ENCODE measurements around the gene NATD1.
"Not testable (repeated sequence)": the region's sequence is repeated elsewhere in the genome, so short reads cannot be mapped to it uniquely, and the experiment has no call there.

NATD1 gene

DNA sequence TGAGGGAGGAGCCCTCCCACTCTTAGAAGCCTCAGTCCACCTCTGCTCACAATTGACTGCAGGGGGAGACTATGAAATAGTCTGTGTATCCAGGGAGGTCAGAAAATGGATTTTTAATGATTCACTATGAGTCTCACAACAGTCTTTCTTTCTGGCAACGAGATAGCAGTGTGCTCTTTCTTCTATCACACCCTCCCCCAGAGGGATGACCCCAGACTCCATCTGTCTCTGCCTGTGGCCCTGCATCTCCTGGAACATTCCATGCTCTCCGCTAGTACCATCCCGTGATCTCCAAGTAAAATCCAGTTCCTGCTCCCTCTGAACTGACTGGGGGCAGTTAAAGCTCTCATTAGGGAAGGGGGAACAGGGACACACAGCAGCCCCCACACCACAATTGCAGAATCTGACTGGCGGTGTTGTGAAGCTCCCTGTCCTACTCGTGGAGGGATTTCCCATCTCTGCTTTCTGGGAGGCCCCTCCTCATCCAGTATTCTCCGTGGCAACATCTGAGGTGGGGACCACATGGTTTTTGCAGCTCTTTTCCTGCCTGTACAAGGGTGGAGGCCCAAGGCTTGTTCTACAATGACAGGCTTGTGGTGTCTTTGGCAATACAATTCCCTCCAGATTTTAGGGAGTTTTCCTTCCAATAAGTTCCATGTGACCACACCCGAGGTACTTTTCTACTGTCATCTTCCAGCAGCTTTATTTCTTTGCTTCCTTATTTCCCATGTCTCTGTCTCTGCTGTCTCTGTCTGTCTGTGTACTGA lies 19.4 kb downstream of the NATD1 start:
- no peak for DNase-seq
- intact Hi-C loops (cut with DNase I), result no loop called here

DNA sequence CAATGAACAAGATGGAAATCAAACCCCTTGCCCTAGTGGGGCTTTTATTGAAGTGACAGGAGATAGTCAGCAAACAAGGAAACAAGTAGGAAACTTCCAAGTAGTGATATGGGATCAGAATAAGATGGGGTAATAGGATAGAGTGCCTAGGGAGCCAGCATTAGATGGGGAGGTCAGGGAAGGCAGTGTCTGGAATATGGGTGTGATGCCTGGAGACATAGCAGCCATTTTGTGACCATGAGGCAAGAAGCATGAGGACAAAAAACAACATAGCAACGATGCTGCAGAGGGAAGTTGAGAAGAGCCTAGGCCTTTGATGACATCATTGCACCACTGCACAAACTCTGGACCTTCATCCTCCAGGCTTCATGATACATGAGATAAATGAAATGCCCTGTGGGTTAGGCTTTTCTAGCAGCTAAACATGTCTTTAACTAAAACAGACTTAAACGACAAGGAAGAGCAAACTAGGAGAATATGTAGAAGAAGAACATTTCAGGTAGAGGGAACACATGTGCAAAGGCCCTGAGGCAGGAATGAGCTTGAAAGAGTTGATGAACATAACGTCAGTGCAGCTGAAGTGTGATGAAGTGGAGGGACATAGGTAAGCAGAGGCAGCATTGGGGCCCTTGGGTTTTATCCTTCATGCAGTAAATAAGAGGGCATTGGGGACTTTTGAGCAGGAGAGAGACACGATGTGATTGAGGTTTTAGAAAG lies 21.0 kb downstream of the NATD1 start:
- no peak for DNase-seq
- intact Hi-C loops (cut with DNase I), result no loop called here

DNA sequence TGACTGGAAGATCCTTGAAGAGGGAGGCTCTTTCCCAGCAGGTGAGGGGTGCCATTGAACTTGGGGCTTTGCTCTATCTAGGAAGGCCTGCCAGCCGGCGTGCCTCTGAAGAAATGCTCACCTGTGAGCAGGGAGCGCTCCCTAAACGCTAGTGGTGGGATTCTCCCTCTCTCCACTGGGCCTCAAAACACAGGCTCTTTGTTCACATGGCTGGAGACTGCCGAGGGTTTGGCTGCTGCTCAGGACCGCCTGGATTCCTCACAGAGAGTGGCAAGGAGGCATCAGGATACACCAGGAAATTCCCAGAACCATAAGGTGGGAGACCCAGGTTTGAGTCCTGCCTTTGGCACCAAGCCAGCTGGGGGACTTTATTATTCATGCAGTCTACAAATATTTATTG lies 21.7 kb downstream of the NATD1 start:
- intact Hi-C loops (cut with DNase I), result no loop called here
- no peak for DNase-seq

DNA sequence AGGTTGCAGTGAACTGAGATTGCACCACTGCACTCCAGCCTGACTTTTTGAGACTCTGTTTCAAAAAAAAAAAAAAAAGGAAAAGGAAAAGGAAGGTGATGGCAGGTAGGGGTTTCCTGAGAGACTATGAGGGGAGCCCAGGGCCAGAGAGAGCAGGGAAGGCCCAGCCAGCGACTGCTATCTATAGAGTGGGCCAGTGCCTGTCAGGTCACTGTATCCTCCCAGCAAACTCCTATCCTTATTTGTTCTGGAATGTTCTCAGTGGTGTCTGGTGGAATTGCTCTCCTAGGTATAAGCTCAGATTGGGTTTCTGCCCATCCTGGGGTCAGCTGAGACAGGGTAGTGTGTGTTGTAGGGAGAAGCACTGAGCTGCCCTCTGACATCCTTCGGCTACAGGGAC lies 24.4 kb downstream of the NATD1 start:
- DNase-seq, result no peak
- intact Hi-C loops (cut with DNase I), result no loop called here

DNA sequence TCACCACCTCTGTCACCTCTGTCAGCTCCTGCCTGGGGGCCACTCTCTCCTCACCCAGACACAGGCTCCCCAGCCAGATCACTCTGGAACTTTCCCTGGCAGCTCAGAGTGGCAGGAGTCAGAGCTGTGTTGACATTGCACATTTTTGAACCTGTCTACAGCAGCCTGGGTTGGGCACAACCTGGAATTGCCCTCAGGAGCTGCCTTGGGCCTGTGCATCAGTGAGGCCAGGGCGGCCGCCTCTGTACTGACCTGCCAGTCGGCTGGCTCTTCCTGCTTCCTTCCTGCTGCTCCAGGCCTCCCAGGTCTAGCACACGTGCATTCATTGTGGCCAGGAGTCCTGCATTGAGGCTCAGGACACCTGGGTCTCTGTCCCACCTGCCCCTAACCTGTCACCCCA lies 25.1 kb downstream of the NATD1 start:
- intact Hi-C loops (cut with DNase I), result no loop called here
- DNase-seq, result no peak

DNA sequence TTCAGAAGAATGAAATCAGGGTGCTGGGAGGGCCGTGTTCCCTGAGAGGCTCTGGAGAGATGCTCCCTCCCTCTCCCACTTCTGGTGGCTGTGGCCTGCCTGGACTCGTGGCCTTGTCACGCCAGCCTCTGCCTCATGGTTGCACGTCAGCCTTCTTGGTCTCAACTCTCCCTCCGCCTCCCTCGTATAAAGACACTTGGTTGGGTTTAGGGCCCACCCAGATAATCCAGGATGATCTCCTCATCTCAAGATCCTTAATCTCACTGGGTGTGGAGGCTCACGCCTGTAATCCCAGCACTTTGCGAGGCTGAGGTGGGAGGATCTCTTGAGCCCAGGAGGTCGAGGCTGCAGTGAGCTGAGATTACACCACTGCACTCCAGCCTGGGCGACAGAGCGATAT lies 25.9 kb downstream of the NATD1 start:
- DNase-seq; intact Hi-C loops (cut with DNase I): not testable (repeated sequence)

DNA sequence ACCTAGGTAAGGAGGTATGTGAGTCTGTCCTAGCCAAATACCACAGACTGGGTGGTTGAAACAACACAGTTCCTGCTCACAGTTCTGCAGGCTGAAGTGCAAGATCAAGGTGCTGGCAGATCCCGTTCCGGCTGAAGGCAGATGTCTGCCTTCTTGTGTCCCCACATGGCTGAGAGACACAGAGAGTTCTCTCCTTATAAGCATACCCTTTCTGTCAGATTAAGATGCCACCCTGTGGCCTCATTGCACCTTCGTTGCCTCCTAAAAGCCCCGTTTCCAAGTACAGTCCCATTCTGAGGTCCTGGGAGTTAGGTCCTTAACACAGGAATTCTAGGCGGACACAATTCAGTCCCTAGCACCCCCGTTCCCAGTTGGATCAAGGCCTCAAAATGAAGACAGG lies 30.1 kb downstream of the NATD1 start:
- no peak for DNase-seq
- intact Hi-C loops (cut with DNase I), result no loop called here

DNA sequence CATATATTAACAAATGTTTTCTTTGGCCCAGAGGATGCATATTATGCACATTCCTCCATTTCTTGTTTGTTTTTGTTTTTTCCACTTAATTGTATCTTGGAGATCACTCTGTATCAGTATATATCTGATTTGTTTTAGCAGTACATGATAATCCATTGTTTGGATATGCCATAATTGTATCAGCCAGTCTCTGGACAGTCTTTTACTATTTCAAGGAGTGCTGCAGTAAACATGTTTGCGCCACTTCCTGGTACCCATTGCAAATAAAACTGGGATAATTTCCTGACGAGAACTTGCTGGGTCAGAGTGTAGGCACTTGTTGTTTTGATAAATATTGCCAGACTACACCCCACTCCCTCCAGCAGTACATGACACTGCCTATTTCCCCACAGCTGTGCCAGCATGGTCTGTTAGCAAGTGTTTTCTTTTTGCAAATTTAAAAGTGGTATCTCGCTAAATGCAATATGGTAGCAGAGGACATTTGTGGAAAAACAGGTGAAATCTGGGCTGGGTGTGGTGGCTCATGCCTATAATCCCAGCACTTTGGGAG lies 34.3 kb downstream of the NATD1 start:
- intact Hi-C loops (cut with DNase I), result loop anchor here (10.0 kb wide), 1 partner anchor 104 kb away; no protein-coding TSS in a partner anchor
- no peak for DNase-seq

DNA sequence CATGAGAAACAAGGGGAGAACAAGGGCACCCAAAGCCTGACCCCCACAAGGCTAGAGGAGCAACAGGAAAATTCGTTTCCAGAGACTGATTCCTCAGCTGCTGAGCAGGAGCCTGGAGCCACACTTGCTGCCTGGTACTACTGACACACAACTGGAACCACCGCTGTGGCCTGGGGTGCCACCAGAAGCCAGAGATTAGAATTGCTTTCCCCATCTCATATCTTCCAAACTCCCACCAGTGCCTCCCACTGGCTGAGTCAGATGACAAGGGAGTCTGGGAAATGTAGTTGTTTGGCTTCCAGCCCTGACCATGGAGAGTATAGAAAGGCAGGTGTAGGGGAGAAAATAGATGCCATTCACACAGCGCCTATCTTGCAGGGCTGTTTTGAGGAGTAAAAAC lies 35.1 kb downstream of the NATD1 start:
- DNase-seq, result peak in 36 of 42 donors; percentile 15 to 84 (median 58)
- intact Hi-C loops (cut with DNase I), result loop anchor here (10.0 kb wide), 1 partner anchor 103 kb away; no protein-coding TSS in a partner anchor

DNA sequence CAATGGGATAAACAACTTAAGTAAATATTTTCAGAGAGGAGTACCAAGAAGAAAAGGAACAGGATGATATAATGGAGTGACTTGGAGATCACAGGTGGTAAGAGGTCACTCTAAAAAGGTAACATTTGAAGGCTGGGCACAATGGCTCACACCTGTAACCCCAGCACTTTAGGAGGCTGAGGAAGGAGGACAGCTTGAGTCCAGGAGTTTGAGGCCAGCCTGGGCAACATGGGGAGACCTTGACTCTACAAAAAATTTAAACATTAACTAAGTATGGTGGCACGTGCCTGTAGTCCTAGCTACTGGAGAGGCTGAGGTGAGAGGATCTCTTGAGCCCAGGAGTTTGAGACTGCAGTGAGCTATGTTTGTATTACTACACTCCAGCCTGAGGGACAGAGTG lies 35.9 kb downstream of the NATD1 start:
- intact Hi-C loops (cut with DNase I), result loop anchor here (10.0 kb wide), 1 partner anchor 103 kb away; no protein-coding TSS in a partner anchor

DNA sequence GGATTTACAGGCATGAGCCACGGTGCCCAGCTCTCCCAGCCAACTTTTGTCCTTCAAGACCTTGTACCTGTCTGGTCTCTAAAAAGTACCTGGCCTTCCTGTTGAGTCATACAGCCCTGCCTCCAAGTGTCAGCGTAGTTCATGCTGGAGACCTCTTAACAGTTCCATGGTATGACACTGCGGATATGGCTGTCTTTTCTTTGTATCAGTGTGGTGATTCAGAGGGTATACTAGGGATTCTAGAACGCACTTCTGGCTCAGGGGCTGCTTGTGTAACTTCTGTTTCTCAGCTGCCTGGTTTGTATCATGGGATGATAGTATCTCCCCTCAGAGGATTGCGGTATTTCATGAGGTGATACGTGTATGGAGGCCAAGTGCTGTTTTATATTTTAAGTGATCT lies 37.3 kb downstream of the NATD1 start:
- intact Hi-C loops (cut with DNase I), result loop anchor here (10.0 kb wide), 1 partner anchor 101 kb away; no protein-coding TSS in a partner anchor
- DNase-seq, result no peak

More for the DNA sequence above, 35.9 kb downstream of the NATD1 start:
- no peak for DNase-seq

DNA sequence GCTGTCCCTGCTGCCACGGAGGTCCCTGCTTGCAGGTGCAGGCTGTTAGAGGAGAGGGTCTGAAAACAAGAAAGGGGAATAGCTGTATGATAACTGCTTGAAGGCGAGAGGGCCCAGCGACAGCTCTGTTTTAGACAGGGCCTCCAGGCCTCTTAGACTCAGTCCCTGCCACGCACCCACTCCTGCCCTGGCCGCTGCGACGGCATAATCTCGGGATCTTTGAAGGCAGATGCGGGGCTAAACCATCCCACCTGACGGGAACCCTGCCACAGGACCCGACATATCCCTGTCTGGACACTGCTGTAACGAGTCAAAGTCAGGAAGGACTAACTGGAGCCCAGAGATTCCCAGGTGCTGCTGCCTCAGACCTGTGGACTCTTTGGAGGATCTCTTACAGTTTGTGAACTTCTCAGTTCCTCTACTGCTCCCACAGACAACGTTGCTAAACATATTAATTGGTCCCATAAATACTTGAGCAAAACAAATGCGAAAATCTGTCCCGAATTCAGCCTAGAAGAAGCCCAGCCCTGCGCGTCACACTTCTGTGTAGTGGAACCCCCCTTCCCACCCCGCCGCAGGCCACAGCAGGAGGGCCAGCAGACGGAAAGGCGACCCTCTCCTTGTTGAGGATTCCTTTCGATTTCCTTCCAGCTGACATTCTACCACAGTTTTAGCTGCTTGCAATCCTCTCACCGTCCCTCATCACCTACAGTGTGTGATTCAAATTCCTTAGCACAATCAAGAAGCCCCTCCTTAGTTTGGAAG lies 38.3 kb downstream of the NATD1 start:
- intact Hi-C loops (cut with DNase I), result loop anchor here (5.0 to 10.0 kb wide), 2 partner anchors 37 to 100 kb away; partner anchors contain the start of gene NATD1
- peak in 4 of 42 donors; percentile 5 to 51 (median 26) for DNase-seq

DNA sequence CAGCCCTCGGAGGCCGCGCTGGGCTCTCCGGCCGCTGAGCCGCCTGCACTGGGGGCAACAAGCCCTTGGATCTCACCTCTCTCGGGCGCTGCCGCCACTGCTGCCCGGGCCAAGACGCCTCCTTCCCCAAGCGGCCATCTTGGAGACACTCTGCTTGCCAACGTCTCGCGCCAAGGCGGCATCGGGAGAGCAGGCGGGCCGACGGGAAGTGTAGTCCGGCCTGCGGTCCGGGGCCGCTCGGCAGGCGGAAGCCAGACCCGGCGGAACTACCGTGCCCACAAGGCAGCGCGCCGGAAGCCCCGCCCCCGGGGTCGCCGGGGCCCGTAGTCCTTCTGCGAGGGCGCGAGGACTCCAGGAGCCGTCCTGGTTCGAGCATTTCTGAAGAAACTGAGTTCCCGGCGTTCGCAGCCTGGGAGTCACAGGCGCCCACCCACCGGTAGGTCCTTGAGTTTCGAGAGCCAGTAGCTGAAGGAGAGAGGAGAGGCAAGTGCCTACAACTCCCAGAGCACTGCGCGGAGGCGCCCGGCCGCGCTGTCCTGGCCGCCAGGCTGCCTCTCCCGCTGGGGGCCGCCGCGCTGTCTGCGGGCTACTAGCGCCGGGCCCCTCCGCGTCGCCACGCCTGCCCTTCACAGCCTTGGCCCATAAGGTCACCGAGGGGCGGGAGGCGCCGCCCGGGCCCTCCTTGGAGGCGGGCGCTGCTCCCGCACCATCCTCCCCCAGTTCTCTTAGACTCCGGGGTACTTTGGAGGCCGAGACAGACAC lies 39.0 kb downstream of the NATD1 start, which contains the start of gene TMEM11:
TSS of gene TMEM11 (minus strand) at position 147 of the 762 bp plus-strand sequence. CDS start at position 138, 9 bp downstream.
- DNase-seq, result peak; percentile 87 to 99 (median 97)
- intact Hi-C loops (cut with DNase I), result loop anchor here (5.0 to 10.0 kb wide), 2 partner anchors 38 to 99 kb away; partner anchors contain the start of gene NATD1

DNA sequence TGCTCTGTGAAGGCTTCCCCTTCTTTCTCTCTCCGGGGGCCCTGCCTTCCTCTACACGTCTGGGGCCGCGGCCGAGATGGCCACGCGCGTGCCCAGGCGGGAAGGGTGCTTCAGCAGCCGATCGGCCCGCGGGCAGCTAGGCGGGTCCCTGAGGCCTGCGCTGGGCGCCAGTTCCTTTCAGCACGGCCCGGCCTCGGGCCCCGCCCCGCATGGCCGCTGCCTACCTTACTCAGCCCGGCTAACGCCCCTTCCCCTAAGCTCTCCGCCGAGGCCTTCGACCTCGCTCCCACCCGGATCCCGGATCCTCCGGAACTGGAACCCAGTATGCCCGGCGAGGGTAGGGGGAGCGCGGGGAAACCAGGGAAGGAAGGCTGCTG lies 39.6 kb downstream of the NATD1 start:
- peak in 8 of 42 donors; percentile 12 to 45 (median 20) for DNase-seq
- intact Hi-C loops (cut with DNase I), result loop anchor here (5.0 to 10.0 kb wide), 2 partner anchors 39 to 99 kb away; partner anchors contain the start of gene NATD1

DNA sequence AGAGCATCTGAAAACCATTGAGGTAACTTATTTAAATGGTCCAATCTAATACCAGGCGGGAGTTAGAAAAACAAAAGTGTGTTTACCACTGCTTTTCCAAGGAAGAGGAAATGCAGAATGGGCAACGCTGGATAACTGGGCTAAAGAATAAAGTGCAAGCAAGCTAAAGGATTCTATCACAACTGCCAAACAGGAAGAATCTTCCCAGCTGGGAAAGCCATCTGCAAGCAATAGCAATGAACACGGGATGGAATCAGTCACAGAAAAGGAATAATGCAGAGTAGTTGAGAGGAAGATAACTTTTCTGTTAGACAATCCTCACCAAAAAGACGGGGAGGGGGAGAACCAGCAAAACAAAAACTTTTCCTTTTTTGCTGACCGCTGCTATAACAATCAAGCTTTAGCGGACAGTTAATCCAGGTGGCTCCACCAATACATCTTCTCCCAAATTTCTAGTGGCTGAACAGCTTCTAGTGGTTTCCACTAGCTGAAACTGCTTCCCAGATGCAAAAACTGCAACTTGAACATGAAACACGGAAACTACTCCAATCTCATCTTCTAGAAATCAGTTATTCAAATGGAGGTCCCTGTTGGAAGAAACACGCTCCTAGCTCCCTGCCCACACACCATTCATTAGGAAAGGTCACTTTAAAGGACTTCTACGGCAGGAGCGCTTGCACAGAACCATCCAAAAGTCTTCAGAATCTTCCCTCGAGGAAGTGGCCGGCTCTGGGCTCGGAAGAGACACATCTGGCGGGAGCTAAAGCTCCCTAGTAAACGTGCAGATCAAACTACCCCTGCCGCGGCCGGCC lies 40.2 kb downstream of the NATD1 start:
- DNase-seq, result no peak
- intact Hi-C loops (cut with DNase I), result loop anchor here (5.0 to 10.0 kb wide), 2 partner anchors 39 to 98 kb away; partner anchors contain the start of gene NATD1

DNA sequence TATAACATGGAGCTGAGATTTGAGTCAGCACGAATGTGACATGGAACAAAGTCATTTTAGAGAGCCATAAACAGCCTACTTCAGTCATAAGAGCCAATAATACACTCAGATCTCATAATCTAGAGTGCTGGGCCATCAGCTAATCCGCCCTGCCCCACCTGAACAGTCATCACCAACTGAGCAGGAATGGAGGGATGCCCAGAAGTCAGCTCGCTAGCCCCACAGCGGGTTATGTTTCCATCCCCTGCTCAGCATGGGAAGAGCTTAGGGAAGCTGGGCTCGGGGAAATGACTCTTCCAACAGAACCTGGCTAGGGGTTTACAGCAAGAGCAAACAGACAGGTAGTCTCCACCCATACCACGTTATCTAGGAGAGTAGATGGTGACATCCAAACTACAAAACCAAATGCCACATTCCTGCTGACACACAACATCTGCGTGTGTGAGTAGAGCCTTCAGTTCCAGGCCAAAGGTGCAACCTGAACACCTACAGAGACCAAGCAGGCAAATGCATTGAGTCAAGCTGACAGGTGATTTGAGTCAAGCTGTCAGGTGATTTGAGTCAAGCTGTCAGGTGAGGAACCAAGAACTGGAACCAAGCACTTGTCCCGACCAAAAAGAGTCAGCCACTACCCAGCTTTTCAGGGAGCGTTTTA lies 41.3 kb downstream of the NATD1 start:
- intact Hi-C loops (cut with DNase I), result loop anchor here (5.0 to 10.0 kb wide), 2 partner anchors 40 to 97 kb away; partner anchors contain the start of gene NATD1
- DNase-seq, result no peak

Data from head of caudate nucleus (tissue), 42 donors.